GM18520 (cell line): ENCODE data around the gene PAK6.

Source experiments
- ATAC-seq: cut with Tn5 transposase; IDR thresholded peaks from one replicate; pipeline ENCODE4 v1.9.1; 2021; ENCODE audit not compliant: unreplicated experiment

The PAK6 gene

GRCh38 chr15:40290918-40291574, 52.2 kb downstream of the PAK6 start:
- ATAC-seq = no peak

GRCh38 chr15:40292246-40292645, 53.4 kb downstream of the PAK6 start:
- ATAC-seq = no peak

GRCh38 chr15:40293006-40293405, 54.1 kb downstream of the PAK6 start:
- no peak for ATAC-seq

GRCh38 chr15:40293905-40294895, 55.3 kb downstream of the PAK6 start:
- ATAC-seq = no peak

- ATAC-seq = no peak
These were observed 56.4 kb downstream of the PAK6 start for GRCh38 chr15:40295297-40295696.

- no peak for ATAC-seq
These were observed 57.2 kb downstream of the PAK6 start for GRCh38 chr15:40295877-40296560.

DNA sequence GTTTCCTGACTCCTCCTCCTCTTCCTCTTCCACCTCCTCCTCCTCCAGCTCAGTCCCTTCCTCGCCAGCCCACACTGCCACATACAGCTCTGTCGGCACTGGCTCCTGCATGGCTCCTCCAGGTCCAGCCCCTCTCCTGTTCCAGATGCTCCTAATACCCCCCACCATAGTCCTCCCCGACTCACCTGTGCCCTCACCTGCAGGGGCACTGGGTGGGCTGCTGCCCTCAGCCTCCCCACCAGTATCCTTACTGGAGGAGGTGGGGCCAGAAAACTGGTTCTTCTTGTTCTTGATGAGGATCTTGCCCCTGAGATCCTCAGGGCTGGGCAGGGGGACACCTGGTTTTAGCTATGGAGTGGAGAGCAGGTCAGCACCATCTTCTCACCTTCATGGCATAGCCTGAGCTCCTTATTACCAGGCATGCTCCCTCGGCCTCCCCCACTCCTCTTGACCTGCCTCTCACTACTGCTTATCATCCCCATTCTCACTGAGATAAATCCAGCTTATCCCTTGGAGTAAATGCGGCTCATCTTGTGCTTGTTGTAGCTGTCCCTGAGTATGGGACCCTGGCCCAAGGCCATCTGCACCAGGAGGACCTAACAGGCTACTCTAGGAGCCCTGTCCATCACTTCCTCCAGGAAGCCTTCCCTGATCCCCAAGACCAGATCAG, 57.8 kb downstream of the PAK6 start:
- ATAC-seq = no peak

DNA sequence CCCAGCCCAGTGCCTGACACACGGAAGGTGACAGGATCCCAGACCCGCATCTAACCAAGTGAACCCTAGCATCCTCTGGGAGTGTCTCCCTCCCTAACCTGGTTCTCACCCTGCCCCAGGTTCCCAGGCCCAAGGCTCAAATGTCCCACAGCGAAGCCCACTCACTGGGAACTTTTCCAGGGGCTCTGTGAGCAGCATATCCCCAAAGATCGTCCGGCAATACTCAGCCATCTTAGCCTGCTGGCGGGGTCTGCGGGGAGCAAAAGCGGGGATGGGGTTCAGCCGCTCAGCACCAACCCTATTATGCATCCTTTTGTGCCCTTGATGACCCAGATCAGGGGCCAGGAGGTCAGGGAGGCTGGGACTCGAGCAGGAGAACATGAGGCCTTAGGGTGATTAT, 58.5 kb downstream of the PAK6 start:
- ATAC-seq = no peak

GRCh38 chr15:40298216-40298935, 59.5 kb downstream of the PAK6 start:
- no peak for ATAC-seq

GRCh38 chr15:40300367-40300766, 61.5 kb downstream of the PAK6 start:
- ATAC-seq = no peak

DNA sequence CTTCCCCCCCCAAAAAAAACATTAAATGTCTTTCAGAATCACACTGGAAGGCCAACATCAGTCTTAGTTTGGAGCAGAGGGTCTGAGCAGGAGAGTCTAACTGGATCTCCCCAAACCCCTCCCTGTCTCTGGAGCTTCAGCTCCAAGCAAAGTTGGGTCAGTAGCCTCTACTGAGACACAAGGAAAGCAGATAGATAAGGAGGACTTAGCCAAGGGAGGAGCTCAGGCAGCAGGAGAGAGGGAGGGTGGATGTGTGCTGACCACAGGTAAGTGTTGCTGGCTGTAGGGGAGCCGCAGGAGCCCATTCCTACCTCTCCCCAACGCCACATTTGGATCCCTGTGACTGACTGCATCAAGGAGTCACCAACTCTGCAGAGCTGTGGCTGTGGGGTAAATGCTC, 61.9 kb downstream of the PAK6 start:
- no peak for ATAC-seq

DNA sequence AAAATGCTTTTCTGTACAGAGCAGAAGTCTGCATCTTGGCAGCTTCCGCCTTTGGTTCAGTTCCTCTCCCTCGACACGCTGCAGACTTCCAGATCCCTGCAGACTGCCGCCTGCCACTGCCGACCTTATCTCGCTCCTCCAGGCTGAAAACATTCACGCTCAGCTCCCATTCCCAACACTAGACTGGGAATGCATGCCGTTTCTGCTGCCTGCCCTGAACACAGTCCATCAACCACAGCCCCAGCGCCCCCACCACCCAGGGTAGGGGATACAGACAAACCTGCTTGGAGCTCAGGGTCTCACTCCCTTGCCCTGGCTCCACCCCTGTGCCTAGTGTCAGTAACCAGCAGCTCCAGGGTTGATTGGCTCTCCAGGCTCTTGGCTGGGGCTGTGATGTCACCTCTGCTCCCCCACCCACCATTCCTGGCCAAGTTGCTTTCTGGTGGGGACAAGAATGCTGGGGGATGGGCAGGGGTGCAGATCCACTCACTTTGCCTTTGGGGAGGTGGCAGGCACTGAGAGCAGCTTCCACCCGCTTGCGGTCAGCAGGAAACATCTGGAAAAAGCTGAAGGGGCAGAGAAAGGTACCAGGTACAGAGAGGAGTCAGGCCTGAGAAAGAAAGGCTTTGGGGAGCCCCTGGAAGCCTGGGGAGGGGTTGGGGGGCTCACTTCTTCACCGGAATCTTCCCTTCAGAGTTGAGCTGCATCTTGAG, 62.8 kb downstream of the PAK6 start:
- ATAC-seq = no peak

GRCh38 chr15:40302288-40302886, 63.5 kb downstream of the PAK6 start:
- ATAC-seq = no peak

DNA sequence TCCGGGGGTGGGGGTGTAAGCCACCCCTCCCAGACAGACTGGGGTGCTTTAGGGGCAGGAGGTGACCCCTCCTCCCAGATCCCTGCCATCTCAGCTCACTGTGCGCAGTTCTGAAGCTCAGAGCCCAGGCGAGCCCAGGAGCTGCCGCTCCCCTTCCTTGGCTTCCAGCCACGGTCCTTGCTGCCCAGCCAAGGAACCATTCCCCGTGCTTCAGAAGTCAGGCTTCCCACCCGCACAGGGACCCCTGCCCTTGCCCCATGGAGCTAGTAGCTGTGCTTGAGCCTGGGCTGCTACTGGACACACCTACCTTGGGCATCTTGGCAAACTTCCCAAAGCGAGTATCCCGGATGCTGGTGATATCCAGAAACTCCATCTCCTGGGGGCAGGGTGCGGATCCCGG, 64.1 kb downstream of the PAK6 start:
- ATAC-seq = no peak

DNA sequence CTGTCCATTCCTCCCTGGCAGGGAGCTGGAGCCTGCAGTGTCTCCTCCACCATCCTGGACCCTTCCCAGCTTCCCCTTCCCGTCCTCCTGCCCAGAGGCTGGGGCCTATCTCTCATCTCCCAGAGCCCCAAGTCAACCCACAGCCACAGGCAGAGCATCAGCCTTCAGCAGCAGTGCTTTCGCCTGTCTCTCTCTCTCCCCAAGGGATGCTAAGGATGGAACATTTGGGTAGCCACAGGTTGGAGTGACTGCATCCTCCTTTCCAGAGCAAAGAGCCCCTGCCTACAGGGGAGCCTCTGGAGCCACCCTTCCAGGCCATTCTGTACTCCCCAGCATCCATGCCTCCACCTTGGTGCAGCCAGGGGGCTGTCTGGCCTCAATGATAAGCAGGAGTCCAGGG, 64.7 kb downstream of the PAK6 start:
- no peak for ATAC-seq

DNA sequence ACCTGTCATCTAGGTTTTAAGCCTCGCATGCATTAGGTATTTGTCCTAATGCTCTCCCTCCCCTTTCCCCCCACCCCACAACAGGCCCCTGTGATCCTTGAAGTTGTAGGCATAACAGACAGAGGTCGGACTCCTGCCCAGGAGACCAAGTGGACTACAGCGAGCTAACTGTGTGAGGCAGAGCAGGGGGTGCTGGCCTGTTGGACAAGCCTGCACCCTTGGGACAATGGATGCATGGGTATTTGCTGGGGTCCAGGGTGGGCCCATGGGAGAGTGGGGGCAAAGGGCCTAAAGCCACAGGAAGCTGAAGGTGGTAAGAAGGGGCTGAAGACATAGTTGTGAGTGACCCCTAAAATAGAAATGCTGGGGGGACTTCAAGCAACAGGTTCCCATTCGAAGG, 66.4 kb downstream of the PAK6 start:
- no peak for ATAC-seq

- no peak for ATAC-seq
These were observed 67.5 kb downstream of the PAK6 start for GRCh38 chr15:40306371-40306770.

DNA sequence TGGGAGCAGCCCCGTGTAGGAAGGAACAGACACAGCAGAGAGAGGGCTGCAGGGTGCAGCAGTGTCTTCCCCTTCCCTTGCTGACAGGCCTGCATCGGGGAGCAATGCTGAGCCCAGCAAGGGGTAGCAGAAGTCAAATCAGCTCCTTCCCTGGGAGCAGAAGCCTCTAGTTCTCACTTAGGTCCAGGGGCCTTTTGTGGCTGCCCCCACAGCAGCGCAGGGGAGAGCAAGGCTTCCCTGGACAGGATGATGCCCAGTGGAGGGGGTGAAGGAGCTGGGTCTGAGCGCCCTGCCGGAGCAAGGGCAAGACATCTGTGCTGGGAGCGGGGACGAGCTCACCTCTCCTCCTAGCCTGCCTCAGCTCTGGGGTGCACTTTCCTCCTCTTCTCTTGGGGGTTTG, 68.0 kb downstream of the PAK6 start:
- no peak for ATAC-seq

DNA sequence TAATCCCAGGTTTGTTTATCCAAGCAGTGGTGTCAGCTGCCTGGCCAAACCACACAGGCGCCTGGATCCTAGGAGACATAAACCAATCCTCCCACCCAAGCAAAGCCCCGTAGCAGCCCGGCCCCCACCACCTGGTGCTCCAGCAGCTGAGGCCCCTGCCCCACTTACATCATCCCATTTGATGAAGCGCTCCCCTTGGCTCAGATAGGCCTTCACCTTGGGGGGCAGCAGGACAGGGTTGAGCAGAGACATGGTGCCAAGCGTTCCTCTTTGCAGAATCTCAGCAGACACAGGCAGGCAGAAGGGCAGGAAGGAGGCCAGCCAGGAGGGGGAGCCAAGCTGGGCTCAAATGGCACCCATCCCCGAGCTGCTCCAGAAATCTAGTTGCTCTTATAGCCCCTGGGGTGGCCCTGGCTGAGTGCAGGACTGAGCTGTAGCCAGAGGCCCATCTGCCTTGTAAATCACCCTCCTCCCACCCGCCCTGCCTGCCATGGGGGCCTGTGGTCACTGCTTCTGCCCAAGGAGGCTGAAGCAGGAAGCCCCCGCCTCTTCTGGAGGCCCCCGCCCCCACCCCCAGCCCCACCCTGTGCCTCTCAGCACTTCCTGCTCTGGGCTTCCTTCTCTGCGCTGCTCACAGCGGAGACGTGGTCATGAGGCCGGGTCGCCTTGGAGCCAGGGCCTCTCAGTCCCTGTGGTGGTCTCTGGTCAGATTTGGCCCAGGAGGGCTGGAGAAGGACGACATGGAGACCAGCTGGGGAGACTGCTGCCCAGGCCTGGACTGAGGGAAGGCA, 68.8 kb downstream of the PAK6 start, which contains the start of gene PLCB2:
Gene PLCB2, minus strand, starts transcription at position 515 of the 791 bp plus-strand sequence. Its CDS starts 263 bp downstream, at position 252.
- no peak for ATAC-seq
